ENCODE results near the gene SPC24.

DNA sequence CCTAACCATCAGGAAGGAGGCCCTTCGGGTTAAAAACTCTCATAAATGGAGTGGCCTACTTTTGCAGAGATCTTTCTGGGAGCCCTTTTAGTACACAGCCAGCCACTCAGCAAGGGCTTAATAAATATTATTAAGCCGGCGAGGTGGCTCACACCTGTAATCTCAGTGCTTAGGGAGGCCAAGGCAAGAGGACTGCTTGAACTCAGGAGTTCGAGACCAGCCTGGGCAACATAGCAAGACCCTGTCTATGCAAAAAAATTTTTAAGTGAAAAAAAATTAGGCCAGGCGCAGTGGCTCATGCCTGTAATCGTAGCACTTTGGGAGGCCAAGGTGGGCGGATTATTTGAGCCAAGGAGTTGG is 42.6 kb upstream of the SPC24 start:
- TF ChIP-seq, protein P1, sequence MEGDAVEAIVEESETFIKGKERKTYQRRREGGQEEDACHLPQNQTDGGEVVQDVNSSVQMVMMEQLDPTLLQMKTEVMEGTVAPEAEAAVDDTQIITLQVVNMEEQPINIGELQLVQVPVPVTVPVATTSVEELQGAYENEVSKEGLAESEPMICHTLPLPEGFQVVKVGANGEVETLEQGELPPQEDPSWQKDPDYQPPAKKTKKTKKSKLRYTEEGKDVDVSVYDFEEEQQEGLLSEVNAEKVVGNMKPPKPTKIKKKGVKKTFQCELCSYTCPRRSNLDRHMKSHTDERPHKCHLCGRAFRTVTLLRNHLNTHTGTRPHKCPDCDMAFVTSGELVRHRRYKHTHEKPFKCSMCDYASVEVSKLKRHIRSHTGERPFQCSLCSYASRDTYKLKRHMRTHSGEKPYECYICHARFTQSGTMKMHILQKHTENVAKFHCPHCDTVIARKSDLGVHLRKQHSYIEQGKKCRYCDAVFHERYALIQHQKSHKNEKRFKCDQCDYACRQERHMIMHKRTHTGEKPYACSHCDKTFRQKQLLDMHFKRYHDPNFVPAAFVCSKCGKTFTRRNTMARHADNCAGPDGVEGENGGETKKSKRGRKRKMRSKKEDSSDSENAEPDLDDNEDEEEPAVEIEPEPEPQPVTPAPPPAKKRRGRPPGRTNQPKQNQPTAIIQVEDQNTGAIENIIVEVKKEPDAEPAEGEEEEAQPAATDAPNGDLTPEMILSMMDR (IDR thresholded peaks at IDR 0.05): no peak
- no peak for TF ChIP-seq POLR2A (IDR thresholded peaks at IDR 0.05)

Measured in testis (tissue), 2 donors.